HepG2 (cell line): ENCODE measurements around the gene CDK5RAP2. TPM values are rescaled to one million over a fixed set of nuclear protein-coding genes. Genes with fewer than 3 reads are reported as not detected.

ENCODE experiments used
- ATAC-seq: fragments of 200-7000 bp; cut with Tn5 transposase; 3 replicates; pipeline ENCODE4 v1.9.1; 2020; ENCODE audit warnings: mild to moderate bottlenecking, moderate library complexity
- BruUV-seq: library from RNA; stranded (reverse); fragments of 400-500 nt; replicated peaks from 2 replicates; lab custom pipeline; 2021; lab: Mats Ljungman, UMichigan
- CTCF ChIA-PET: fragments of 300-600 bp; formaldehyde crosslinking; extraction: SDS; loops from one replicate; lab custom pipeline; 2021; ENCODE audit warnings: low total read pairs, inconsistent platforms, low intra/inter-chr PET ratio; lab: Yijun Ruan, JAX
- POLR2A ChIA-PET: fragments of 350-600 bp; sonication (Branson Sonifier 250); formaldehyde crosslinking; loops from one replicate; lab custom pipeline; 2020; ENCODE audit warnings: antibody characterized with exemption, inconsistent platforms; lab: Yijun Ruan, JAX
- DNase-seq: peaks from one replicate; pipeline ENCODE4 v3.0.0-alpha.2; 2015; ENCODE audit warnings: low spot score
- FAIRE-seq: peaks from 3 replicates; lab custom pipeline; 2011; peaks lifted over from hg19 to GRCh38; lab: Jason Lieb, UNC
- H2AFZ ChIP-seq: one replicate; pipeline ENCODE4 v1.6.1; 2011; ENCODE audit warnings: low read length, inconsistent platforms
- H3K27ac ChIP-seq: fragments of 300-600 bp; 3 replicates; pipeline ENCODE4 v1.8.0; 2011; ENCODE audit warnings: mixed run types, mild to moderate bottlenecking, mixed read lengths, low read length, inconsistent platforms; ENCODE audit not compliant: insufficient read depth; ENCODE audit errors: extremely low read length
- H3K27me3 ChIP-seq, 2 experiments: fragments of 200-600 bp in 1 of 2; 2 replicates in 1 of 2; 3 replicates in 1 of 2; pipeline versions ENCODE4 v1.6.0 to v1.8.0; 2011; ENCODE audit warnings: low read length in 2 of 2, mild to moderate bottlenecking in 2 of 2, moderate library complexity in 2 of 2, inconsistent platforms in 1 of 2; ENCODE audit not compliant: insufficient read depth in 2 of 2, control insufficient read depth in 1 of 2
- H3K36me3 ChIP-seq, 2 experiments: fragments of 200-600 bp in 1 of 2; replicated peaks in 1 of 2; 2 replicates in 1 of 2; 3 replicates in 1 of 2; pipeline versions ENCODE4 v1.5.1 to v1.8.0; 2011; ENCODE audit warnings: low read length in 2 of 2, inconsistent platforms in 1 of 2; ENCODE audit not compliant: insufficient read depth in 2 of 2, control insufficient read depth in 1 of 2
- H3K4me1 ChIP-seq: 2 replicates; pipeline ENCODE4 v1.5.1; 2012; ENCODE audit warnings: low read length, inconsistent platforms; ENCODE audit not compliant: insufficient read depth
- H3K4me2 ChIP-seq: 2 replicates; pipeline ENCODE4 v1.6.0; 2011; ENCODE audit warnings: low read depth, low read length, inconsistent platforms
- H3K4me3 ChIP-seq, 3 experiments: fragments of 200-600 bp in 1 of 3; sonication (generic), shearing (Covaris generic) in 1 of 3; replicated peaks in 1 of 3; 2 replicates each; pipeline ENCODE4 v1.5.1; 2011 to 2016; ENCODE audit warnings: low read length in 3 of 3, inconsistent platforms in 2 of 3, low read depth in 2 of 3, mild to moderate bottlenecking in 2 of 3, control low read depth in 1 of 3, mixed read lengths in 1 of 3; ENCODE audit not compliant: insufficient read depth in 1 of 3
- H3K79me2 ChIP-seq: one replicate; pipeline ENCODE4 v1.6.1; 2011; ENCODE audit warnings: low read length, inconsistent platforms; ENCODE audit not compliant: insufficient read depth
- H3K9ac ChIP-seq: 2 replicates; pipeline ENCODE4 v1.6.0; 2011; ENCODE audit warnings: mild to moderate bottlenecking, low read depth, low read length, inconsistent platforms; ENCODE audit not compliant: insufficient read depth
- H3K9me3 ChIP-seq: 2 replicates; pipeline ENCODE4 v1.5.1; 2012; ENCODE audit warnings: mild to moderate bottlenecking, low read length
- H4K20me1 ChIP-seq: 2 replicates; pipeline ENCODE4 v1.6.0; 2011; ENCODE audit warnings: inconsistent platforms, mild to moderate bottlenecking, low read length, moderate library complexity; ENCODE audit not compliant: insufficient read depth
- GRHL1 ChIP-seq: sonication (generic); formaldehyde crosslinking; conservative IDR thresholded peaks from 2 replicates; pipeline ENCODE4 v1.8.0; 2022; ENCODE audit warnings: missing genetic modification reagents
- HNF1B ChIP-seq: sonication (generic); formaldehyde crosslinking; IDR thresholded peaks from 2 replicates; pipeline ENCODE4 v1.5.1; 2020; ENCODE audit warnings: mild to moderate bottlenecking, moderate library complexity, missing genetic modification reagents
- JUND ChIP-seq: sonication (generic); formaldehyde crosslinking; IDR thresholded peaks from 2 replicates; pipeline ENCODE4 v1.8.0; 2022; ENCODE audit warnings: mild to moderate bottlenecking, missing genetic modification reagents
- LRRFIP1 ChIP-seq: sonication (generic); formaldehyde crosslinking; conservative IDR thresholded peaks from 2 replicates; pipeline ENCODE4 v1.4.0; 2020; ENCODE audit warnings: missing genetic modification reagents
- RNF2 ChIP-seq: fragments of 450-650 bp; conservative IDR thresholded peaks from 2 replicates; pipeline ENCODE4 v1.6.1; 2016; ENCODE audit warnings: low read depth
- WIZ ChIP-seq: sonication (generic); formaldehyde crosslinking; IDR thresholded peaks from 2 replicates; pipeline ENCODE4 v1.5.1; 2020; ENCODE audit warnings: mild to moderate bottlenecking, missing genetic modification reagents
- ZMYM4 ChIP-seq: sonication (generic); formaldehyde crosslinking; IDR thresholded peaks from 2 replicates; pipeline ENCODE4 v1.8.1; 2023; ENCODE audit warnings: mild to moderate bottlenecking, missing genetic modification reagents
- ZNF121 ChIP-seq: sonication (generic); formaldehyde crosslinking; IDR thresholded peaks from 2 replicates; pipeline ENCODE4 v1.5.0; 2020; ENCODE audit warnings: mild to moderate bottlenecking, missing genetic modification reagents
- ZNF709 ChIP-seq: sonication (generic); formaldehyde crosslinking; IDR thresholded peaks from 2 replicates; pipeline ENCODE4 v1.5.0; 2020; ENCODE audit warnings: mild to moderate bottlenecking, missing genetic modification reagents
- WGBS: methylation state at CpG from one replicate; pipeline ENCODE4 v1.1.6; 2017; ENCODE audit warnings: low lambda C conversion rate; 5-methylcytosine and 5-hydroxymethylcytosine counted together
- in situ Hi-C: cut with HindIII; loops from 2 replicates; pipeline ENCODE4 v1.10.0; 2017; ENCODE audit warnings: low pct_unique_long_range_greater_than_20kb; ENCODE audit not compliant: extremely low pct_ligation_motif_present
- intact Hi-C: fragments of 100-400 bp; cut with micrococcal nuclease; formaldehyde crosslinking; loops from one replicate; pipeline ENCODE4 v1.10.0; 2022; ENCODE audit not compliant: unreplicated experiment
- polyA plus RNA-seq, 8 experiments: library from polyadenylated mRNA; depleted of rRNA in 3 of 8; stranded (reverse) in 7 of 8; unstranded in 1 of 8; fragments of >200 nt; fragmentation: Illumina TruSeq in 4 of 8; extraction: Trizol in 4 of 8; gene quantifications; 2 replicates each; pipeline versions ENCODE4 v1.2.1 to v1.2.3, GENCODE V29; 2011 to 2016; ENCODE audit warnings: low read depth in 4 of 8, missing spikeins in 1 of 8, mixed read lengths in 1 of 8; ENCODE audit not compliant: insufficient read depth in 1 of 8
- total RNA-seq, 5 experiments: library from RNA; depleted of rRNA; stranded (reverse); fragments of >200 nt; fragmentation: Illumina TruSeq; extraction: Trizol; gene quantifications; 2 replicates each; pipeline ENCODE4 v1.2.3, GENCODE V29; 2016; ENCODE audit warnings: low read depth in 1 of 5

The CDK5RAP2 gene
- total and polyA plus RNA-seq, 2 of the 13 experiments (the other 11 are each of a cell fraction or from before 2014, with no cell fraction given): 31.8 to 42.2 TPM

- DNase-seq (no peak), ATAC-seq (no peak), FAIRE-seq (no peak)
- ChIA-PET POLR2A (no interaction called here), CTCF (no interaction called here)
- Histone ChIP-seq H3K36me3 (peaks cover 20 to 65% of the 10 kb centered on the region in 2 experiments), H3K9ac (no peak overlapping the region), H3K4me2 (no peak overlapping the region), H3K27me3 (no peaks in the 10 kb centered on the region), H3K79me2 (peaks cover 80% of the 10 kb centered on the region), H3K4me3 (no peak overlapping the region), H4K20me1 (no peaks in the 10 kb centered on the region), H3K9me3 (no peaks in the 10 kb centered on the region), H2AFZ (no peak overlapping the region), H3K27ac (no peak overlapping the region), H3K4me1 (peaks cover 47% of the 10 kb centered on the region)
- 95% methylated on average over 8 of the region's 8 CpGs for WGBS
- no peak for TF ChIP-seq LRRFIP1 (CRISPR knock-in tag)
- no peak for TF ChIP-seq RNF2
- TF ChIP-seq GRHL1 (CRISPR knock-in tag): no peak
- no peak for TF ChIP-seq HNF1B (CRISPR knock-in tag)
- TF ChIP-seq JUND (CRISPR knock-in tag): no peak
- TF ChIP-seq WIZ (CRISPR knock-in tag): no peak
- no peak for TF ChIP-seq ZNF709 (CRISPR knock-in tag)
- no peak for TF ChIP-seq ZNF121 (CRISPR knock-in tag)
- TF ChIP-seq ZMYM4 (CRISPR knock-in tag): no peak
- intact Hi-C loops (no loop called here), in situ Hi-C loops (no loop called here)
- BruUV-seq: no TSS peak
These were observed 17.0 kb downstream of the CDK5RAP2 start for GRCh38 chr9:120562861-120563443.
